Anterior cingulate cortex (tissue), 58 donors: ENCODE results near the gene PPP1R9A.

ENCODE experiments used
- DNase-seq, 58 donors: peaks; one replicate each; lab custom pipeline; 2025; lab: John Stamatoyannopoulos, UW

PPP1R9A gene

DNA sequence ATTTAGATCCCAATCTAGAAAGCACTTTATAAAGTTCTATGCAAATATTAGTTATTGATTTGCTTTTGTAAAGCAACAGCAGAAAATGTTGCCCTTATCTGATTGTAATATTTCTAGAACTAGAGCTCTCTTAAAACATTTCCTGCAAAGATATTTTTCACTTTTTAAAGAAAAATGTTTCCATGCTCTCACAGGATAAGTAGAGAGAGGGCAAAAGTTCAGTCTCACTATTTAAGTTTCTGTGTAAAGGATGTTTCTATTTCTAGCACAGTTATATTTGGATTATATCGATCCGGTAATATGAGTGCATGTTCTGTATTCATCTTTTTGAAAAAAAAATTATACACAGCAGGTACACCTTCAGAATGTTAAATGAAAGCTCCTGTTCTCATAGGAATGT is 334.9 kb downstream of the PPP1R9A start:
- DNase-seq = no peak

DNA sequence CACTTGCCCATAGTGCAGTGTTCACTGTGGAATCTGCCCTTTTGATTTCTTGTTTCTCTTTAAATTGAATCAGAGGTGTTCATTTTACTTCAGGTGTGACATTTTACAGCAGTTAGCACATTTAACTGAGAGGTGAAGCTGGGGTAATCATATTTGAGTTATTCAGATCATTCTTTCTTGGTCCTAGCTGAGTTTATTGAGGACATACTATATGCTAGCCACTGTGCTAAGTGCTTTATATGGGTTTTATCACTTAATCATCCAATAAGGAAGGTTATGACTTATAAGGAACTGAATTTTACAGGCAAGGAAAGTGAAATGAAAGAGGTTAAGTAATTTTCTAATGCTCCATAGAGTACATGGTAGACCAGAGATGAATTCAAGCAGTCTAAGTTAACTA is 337.2 kb downstream of the PPP1R9A start:
- DNase-seq = no peak

DNA sequence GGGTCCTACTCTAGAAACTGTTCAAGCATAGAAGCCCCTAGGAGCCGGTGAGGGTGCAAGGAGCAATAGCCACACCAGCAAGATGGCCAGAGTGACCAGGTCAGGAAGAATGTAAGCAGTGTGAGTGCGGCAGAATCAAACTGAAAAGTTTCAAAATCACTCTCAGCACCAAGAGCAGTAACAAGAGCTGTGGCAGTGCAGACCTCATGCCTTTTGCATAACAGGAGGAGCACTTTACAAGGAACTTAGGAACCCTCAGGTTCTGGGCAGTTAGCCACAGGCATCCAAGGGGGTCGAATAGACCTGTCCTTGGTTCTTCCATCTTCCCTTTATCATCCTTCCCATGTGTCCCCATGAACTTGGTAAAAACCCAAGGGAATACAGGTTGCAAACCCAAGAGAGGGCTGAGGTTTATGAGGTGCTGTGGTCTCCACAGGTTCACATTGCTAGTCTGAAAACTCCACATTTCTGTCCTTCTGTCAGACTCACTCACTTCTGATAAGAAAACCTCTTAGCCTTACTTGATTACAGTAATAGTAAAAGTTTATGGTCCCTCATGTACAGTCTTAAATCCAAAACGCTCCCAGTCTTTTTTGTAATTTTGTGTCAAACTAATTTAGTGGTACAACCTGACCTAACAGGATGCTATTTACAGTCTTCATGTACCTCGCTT is 338.6 kb downstream of the PPP1R9A start:
- DNase-seq = no peak

DNA sequence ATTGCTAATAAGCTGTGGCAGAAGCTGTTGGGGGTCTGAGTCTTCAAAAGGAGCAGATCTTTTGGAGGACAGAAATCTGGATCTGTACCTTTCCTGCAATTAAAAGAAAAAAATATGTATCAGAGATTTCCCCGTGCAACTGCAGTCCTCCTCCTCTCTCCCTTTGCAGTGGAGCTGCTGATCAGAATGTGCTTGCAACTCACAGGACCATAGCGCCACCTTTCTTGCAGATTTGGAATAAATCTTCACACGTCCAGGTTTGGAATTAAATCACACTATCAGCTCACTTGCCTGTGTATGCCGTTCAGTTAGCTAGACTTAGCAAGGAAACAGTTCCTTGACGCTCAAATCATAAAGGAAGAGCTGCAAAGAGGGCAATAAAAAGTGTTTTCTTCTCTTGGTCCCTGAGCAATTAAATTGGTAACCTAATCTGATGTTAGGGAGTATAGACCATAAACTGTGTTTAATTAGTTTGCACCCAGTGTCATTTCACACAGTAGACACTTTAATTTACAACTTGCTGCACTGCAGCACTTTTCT is 339.5 kb downstream of the PPP1R9A start:
- DNase-seq = peak in 49 of 58 donors; percentile 2 to 84 (median 38)

DNA sequence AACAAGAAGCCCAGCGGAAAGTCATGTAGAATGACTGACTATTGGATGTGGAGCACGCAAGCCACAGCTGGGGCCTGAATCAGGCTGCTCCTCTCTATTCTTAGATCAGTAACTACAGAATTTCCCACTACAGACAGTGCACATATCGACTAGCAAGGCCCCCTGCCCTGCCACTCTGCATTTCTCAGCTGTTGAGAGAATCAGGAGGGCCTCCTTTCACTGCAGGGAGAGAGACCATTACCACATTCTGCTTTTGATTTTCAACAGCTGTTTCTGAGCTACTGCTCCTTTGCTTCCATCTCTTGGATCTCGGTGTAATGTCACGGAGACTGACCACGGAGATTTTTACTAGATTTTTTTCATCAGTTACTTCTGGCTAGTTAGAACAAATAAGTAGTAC is 343.2 kb downstream of the PPP1R9A start:
- DNase-seq = no peak

DNA sequence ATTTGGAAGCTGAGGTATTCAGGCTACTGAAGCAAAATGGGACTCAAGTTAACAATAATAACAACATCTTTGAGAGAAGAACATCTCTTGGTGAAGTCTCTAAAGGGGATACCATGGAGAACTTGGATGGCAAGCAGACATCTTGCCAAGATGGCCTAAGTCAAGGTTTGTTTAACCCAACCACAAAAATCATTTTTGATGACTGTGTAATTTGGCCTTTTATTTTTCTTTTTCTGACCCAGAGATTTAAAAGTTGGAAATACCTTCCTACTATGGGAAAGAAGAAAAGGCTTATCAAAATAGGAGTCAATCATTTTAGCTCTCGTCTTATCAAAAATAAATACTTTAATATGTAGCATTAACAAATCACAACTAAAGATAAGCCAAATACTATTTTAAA is 344.6 kb downstream of the PPP1R9A start:
- no peak for DNase-seq

DNA sequence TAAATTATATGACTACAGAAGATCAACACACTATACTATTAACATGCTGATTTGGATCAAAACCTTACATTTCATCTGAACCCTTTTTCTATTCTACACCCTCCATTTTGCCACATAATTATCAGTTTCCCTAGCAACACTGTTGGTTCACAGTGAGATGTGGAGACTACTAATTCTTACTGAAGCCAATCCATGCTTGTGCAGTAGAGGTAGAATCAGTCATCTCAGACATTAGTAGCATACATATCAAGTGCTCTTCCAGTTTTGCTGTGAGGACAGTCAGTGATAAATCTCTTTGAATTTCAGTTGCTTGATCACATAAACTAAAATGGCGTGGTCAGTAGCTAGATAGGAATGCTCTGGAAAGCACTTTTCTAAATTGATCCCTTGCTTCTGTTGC is 346.6 kb downstream of the PPP1R9A start:
- no peak for DNase-seq

DNA sequence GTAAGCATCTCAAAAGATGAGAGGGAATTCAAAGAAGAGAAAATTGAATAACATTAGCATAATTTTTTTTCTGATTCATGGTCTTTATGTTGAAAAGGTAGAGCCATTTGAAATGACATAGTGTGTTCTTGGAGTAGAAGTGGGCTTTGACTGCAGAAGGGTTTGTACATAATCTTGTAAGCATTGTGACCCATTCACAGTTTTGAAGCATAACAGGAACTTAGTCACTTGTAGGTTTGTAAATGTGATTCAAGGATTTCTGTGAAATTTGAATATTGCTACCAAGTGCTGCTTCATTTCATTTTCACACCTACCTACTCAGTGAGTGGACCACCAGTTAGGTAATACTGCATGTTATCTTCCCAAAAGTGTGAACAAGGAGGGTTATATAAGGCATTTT is 348.3 kb downstream of the PPP1R9A start:
- no peak for DNase-seq

DNA sequence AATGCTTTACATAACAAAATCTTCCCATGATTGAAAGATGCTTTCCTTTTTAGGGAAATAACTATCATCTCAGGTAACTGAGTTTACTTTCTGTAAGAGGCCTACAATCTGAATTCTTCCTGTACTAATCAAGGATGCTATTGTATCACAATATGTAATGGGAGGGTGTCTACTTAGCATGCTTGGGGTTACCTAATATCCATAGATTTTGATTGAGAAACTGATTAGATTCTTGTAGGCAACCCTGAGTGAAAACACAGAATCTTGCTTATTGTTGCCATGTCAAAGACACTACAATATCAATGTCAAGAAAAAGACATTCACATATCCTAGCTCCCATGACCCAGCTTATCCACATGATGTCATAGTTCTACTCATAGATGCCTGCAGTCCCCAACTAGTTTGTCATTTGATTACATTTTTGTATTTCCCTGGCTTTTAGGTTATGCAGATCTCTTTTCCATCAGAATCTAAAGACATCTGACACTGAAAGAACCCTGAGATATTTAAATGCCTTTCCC is 354.6 kb downstream of the PPP1R9A start:
- DNase-seq = no peak

DNA sequence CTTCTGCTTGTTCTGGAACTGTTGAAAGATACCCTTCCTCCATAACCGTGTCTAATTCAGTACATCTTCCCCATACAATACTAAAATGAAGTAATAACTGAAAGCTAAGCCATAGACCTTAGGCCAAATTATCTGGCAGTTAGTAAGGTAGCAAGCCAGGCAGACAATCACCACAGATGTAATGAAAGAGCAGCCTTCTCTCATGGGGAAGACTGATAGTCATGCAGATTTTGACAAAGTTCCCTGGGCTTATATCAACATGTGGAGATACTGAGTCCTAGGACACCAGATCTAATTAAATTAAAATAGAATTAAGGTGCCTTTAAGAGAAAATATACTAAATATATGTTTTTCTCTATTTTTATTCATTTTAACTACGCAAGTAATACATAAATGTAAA is 355.5 kb downstream of the PPP1R9A start:
- DNase-seq = no peak

DNA sequence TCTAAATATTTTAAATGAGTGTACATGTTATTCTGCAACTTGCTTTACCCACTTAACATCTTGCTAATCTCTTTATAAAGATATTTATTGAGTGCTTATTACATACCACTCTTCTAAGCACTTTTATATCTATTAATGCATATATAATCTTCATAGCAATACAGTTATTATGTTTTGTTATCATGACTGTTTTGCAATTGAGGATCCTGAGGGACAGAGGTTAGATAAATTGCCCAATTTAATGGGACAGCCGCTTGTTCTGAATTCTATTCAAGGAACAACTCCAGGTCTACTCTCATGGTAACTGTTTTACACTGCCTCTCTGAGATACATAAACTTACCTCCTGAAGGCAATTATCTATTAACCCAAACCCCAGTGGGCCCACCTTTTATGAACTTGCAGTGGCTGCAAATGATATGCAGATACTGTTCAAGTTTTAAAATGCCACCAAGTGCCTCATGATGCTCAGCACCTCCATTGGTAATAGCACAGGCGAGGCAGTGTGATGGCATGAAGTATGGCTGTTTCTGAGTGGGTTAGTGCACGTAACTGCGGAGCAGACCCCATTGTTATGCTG is 356.5 kb downstream of the PPP1R9A start:
- DNase-seq = no peak

DNA sequence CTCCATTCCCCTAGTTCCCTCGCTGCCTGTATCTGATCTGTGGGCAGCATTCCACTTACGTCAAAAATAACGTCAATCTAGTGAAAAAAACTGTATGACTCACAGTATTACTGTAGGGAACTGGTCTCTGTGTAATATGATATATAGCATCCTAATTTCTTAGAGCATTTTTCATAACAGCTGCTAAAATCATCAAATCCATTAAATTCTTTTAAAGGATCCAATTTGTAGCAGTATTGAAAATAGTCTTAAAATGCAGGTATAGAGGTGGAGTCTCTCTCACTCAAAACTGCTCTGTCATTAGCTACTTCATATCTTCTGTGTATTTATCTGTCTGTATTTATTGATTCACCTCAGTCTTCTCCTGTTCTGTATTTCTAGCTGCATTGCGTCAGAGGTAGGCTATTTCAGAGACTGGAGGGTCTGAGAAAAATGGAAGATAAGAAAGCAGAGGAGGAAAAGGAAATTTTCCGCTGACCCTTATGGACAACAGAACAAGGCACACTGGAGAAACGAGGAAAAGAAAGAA is 357.0 kb downstream of the PPP1R9A start:
- DNase-seq = no peak

DNA sequence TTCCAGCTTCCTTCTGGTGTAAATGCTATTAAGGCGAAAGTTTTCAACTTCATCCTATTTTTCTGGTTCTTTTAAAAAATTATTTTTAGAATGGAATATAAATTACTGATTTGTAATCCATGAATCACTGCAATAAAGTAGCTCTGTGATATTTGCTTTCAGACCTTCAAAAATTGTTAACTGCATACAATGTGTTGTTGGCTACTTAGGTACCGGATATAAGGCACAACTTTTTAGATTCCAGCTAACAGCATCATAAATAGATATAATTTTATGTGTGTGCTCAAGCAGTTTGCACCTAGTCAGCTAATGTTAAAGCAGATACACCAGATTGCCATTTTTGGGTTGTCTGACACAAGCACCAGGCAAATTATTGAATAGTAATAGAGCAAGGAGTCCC is 358.2 kb downstream of the PPP1R9A start:
- no peak for DNase-seq

DNA sequence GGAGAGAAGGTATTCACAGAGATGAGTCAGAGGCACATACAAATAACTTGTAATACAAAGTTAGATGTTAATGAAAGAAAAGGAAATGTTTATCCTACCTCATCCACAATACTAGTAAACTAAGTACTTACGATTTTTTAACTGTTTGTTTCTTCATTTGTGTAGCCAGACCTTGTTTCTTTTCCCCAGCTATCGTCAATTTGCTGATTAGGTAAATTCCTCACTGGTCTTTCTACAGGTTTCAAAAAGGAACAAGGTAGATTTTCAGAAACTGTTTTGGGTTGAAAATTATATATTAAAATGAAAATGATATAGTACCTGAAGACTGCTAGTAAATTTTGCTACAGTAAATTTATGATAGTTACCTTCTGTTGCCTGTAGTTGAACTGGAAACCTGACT is 360.4 kb downstream of the PPP1R9A start:
- DNase-seq = no peak

DNA sequence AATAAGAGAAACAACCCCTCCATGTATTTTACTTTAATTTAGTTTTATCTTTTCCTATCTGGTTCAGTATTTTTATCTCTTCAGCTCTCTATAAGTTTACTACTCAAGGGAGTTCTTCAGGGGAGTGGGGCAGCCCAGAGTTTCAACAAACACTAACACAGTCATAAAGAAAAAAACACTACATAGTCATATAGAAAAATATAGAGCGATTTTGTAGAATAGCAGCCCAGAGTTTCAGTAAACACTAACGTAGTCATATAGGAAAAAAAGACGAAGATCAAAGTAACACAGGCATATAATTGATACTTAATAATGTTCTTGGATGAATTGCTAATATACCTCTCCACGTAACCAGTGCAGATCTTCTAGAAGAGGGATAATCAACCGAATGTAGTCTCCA is 362.2 kb downstream of the PPP1R9A start:
- DNase-seq = no peak

DNA sequence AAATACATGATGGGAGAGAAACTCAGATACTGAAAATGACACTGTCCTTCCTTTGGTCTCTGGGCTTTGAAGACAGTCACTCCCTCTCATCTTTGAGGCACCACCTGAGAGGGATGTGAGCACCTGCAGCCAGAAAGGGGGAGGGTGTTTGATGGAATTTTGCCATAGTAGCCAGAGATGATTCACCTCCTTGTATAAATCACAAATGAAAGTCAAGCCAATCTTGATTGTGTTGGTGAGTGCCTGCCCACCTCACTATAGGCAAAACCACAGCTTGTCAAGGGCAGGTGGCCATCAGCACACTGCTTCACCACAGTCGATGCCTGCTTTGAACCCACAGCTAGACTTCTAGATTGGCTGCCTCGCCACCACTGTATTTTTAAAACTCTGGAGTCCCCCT is 368.7 kb downstream of the PPP1R9A start:
- no peak for DNase-seq

DNA sequence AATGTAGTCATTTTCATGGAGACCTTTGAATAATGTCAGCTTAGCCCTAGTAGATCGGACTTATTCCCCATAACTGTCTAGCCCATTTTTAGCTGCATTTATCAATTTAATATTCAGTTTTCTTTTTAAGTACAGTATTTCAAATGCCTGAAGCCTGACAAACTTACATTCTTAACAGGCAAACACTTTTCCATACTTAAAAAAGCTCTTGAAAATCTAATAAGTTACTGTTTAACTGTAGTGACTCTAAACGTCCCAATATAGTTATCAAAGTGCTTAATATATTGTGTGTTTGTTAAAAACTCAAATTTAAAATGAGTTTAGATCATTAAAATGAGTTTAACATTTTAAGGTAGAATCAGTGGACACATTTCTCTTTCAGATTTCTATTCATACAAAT is 372.0 kb downstream of the PPP1R9A start:
- DNase-seq = no peak

DNA sequence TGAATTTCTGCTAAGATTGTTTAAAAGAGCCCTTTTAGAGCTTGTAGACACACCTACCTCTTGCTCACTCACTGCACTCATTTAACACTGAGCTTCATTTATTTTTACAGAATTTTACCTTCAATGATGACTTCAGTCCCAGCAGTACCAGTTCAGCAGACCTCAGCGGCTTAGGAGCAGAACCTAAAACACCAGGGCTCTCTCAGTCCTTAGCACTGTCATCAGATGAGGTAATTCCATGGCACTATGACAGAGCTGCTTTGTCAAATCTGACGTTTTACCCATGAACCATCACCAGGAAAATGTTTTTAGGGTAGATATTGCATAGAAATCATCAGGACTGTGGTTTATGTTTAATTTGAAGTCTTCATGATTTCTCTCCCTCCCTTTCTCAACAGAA is 378.7 kb downstream of the PPP1R9A start:
- no peak for DNase-seq

DNA sequence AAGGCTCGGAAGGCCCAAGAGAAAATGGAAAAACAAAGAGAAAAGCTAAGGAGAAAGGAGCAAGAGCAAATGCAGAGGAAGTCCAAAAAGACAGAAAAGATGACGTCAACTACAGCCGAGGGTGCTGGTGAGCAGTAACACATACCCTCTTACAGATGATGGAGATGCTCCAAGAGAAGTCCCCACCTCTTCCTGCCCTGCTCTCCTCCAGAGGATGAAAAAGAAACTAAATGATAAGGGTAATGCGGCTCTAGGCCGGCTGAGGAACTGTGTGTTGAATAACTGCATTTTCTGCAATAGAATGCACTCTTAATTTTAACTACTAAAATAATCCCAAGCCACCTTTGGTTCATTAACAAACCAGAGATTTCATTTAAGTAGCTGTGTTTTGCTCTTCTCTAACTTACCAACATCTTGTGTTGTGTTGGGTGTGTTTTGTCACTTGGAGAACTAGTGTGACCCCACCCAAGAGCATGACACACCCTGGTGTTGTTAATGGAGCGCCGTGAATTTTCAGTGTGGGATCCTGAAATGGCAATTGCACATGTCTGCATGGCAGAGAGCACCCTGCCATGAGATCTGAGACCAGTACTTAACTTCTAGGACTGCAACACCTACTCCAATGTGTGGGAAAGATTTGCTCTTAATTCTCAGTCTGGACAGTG is 382.9 kb downstream of the PPP1R9A start:
- no peak for DNase-seq

DNA sequence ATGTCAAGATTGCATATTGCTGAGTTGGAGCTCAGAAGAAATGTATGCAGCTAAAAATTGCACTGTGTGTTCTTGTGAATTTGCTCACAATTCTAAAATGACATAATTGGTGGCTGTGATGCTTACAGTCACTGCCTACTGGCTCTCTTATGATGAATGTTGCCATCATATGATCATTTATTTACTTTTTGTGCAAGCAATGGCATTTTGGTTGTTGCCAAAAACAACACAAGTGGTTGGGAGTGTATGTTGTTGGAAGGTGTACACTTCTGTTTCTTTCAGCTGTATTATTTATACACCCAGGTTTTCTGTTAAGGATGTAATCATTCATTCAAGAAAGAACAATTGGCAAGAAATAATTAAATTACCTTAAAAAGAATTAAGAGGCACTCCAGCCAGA is 388.0 kb downstream of the PPP1R9A start:
- no peak for DNase-seq

DNA sequence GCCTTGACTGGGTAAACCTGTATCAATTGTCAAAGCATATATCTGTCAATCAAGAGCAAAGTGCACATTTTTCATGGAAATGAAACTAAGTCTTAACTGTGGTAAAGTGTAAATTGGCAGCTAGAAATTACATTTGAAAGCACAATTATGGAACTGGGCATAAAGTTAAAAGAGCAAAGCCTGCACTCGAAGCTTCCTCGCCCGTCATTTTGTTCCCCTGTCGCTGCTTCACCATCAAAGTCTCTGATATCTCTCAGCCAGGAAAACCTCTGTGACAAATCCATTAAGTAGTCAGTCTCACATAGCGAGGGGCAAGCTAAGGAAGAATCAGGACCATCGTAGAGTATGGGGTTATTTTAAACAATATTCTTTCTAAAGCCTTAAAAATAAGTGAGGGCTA is 389.1 kb downstream of the PPP1R9A start:
- no peak for DNase-seq
